Stomach (tissue), 4 donors: ENCODE data around the gene SNORC.

ENCODE experiments used
- EP300 ChIP-seq: sonication (generic); formaldehyde crosslinking; IDR thresholded peaks from one replicate; pipeline ENCODE4 v1.6.1; 2017; ENCODE audit warnings: antibody characterized with exemption
- POLR2AphosphoS5 ChIP-seq, 3 donors: sonication (generic); formaldehyde crosslinking; IDR thresholded peaks; one replicate each; pipeline ENCODE4 v1.6.1; 2016; ENCODE audit warnings: antibody characterized with exemption in 3 of 3
- TF ChIP-seq, protein P1 (sequence below), 7 experiments: fragments of 450-650 bp in 4 of 7; fragments of 200-600 bp in 3 of 7; sonication (generic) in 3 of 7; IDR thresholded peaks; one replicate each; pipeline ENCODE4 v1.5.1; 2016 to 2019; ENCODE audit warnings: antibody characterized with exemption in 7 of 7, control low read depth in 2 of 7, mild to moderate bottlenecking in 1 of 7

DNA sequence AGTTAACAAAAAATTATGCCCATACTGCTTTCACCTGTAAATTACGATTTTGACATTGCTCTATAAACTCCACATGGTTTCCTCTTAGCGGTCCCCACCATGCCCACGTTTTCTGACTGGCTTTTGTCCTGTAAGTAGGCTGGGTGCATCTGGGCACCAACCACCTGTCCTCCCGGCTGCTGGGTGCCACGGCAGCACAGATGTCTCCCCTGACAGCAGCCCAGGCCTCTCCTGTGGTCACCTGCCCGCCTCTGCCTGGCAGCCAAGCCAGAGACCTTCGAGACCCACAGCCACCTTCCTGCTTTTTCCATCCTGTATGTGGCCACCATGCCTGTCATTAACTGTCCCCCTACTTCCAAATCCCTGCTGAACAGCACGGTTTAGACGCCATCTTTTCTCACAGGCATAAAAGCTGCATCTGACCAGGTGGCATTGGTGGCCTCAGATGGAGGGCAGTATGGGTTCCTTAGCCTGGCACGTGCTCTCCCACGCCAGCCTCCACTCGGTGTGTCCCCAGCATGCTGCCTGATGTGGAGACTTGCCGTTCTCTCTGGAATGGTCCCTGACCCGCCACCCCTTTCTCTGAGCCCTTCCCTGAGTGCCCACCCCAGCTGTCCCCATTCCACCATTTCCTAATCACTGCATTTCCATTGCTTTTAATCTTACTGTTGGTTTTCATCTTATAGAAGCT lies 18.9 kb downstream of the SNORC start:
- no peak for TF ChIP-seq POLR2AphosphoS5 (IDR thresholded peaks at IDR 0.05)
- TF ChIP-seq EP300, result no peak
- TF ChIP-seq, protein P1, sequence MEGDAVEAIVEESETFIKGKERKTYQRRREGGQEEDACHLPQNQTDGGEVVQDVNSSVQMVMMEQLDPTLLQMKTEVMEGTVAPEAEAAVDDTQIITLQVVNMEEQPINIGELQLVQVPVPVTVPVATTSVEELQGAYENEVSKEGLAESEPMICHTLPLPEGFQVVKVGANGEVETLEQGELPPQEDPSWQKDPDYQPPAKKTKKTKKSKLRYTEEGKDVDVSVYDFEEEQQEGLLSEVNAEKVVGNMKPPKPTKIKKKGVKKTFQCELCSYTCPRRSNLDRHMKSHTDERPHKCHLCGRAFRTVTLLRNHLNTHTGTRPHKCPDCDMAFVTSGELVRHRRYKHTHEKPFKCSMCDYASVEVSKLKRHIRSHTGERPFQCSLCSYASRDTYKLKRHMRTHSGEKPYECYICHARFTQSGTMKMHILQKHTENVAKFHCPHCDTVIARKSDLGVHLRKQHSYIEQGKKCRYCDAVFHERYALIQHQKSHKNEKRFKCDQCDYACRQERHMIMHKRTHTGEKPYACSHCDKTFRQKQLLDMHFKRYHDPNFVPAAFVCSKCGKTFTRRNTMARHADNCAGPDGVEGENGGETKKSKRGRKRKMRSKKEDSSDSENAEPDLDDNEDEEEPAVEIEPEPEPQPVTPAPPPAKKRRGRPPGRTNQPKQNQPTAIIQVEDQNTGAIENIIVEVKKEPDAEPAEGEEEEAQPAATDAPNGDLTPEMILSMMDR (IDR thresholded peaks at IDR 0.05), result no peak
